B cell (primary cell): Measurements from ENCODE around the gene ARHGAP12. TPM values are rescaled to one million over a fixed set of nuclear protein-coding genes. Genes with fewer than 3 reads are reported as not detected.
A peak's percentile ranks its signal among the peaks of the same experiment; 100 is the strongest.

Source experiments
- ATAC-seq: fragments of 200-7000 bp; cut with Tn5 transposase; one replicate; pipeline ENCODE4 v1.10.0; 2021; ENCODE audit warnings: low read depth, mild to moderate bottlenecking, moderate number of reproducible peaks, moderate library complexity
- CTCF ChIA-PET: fragments of 350-600 bp; sonication (Branson Sonifier 250); formaldehyde crosslinking; loops from one replicate; lab custom pipeline; 2021; ENCODE audit warnings: antibody characterized with exemption, inconsistent platforms; lab: Charles Lee
- POLR2A ChIA-PET: fragments of 350-600 bp; sonication (Branson Sonifier 250); formaldehyde crosslinking; loops from one replicate; lab custom pipeline; 2021; ENCODE audit warnings: antibody characterized with exemption; lab: Charles Lee
- DNase-seq: peaks from one replicate; pipeline ENCODE4 v3.0.0; 2013
- H2AFZ ChIP-seq: 2 replicates; pipeline ENCODE4 v1.6.1; 2012; ENCODE audit warnings: mild to moderate bottlenecking, low read depth, low read length; ENCODE audit not compliant: insufficient read depth, poor library complexity, severe bottlenecking
- H3K27ac ChIP-seq, 2 donors: 1 replicate in 1 of 2; 2 replicates in 1 of 2; pipeline ENCODE4 v1.5.1; 2012 to 2013; ENCODE audit warnings: low read length in 2 of 2, mild to moderate bottlenecking in 2 of 2, moderate library complexity in 1 of 2
- H3K27me3 ChIP-seq, 4 experiments: fragments of 200-600 bp in 1 of 4; sonication (generic) in 1 of 4; replicated peaks in 1 of 4; 1 replicate in 2 of 4; 2 replicates in 2 of 4; pipeline versions ENCODE4 v1.6.1 to v1.7.0; 2013 to 2016; ENCODE audit warnings: low read length in 3 of 4, mild to moderate bottlenecking in 2 of 4, mixed read lengths in 1 of 4, moderate library complexity in 1 of 4; ENCODE audit not compliant: insufficient read depth in 4 of 4, control insufficient read depth in 3 of 4; ENCODE audit errors: control extremely low read depth in 1 of 4
- H3K36me3 ChIP-seq, 2 experiments: replicated peaks in 1 of 2; 1 replicate in 1 of 2; 2 replicates in 1 of 2; pipeline versions ENCODE4 v1.6.1 to v1.7.1; 2013; ENCODE audit warnings: low read length in 1 of 2; ENCODE audit not compliant: insufficient read depth in 2 of 2, control insufficient read depth in 1 of 2; ENCODE audit errors: control extremely low read depth in 1 of 2, extremely low read depth in 1 of 2
- H3K4me1 ChIP-seq, 2 donors: fragments of 200-600 bp in 1 of 2; sonication (generic) in 1 of 2; 1 replicate in 1 of 2; 2 replicates in 1 of 2; pipeline versions ENCODE4 v1.5.1 to v1.6.1; 2013 to 2017; ENCODE audit warnings: low read length in 2 of 2; ENCODE audit not compliant: control insufficient read depth in 2 of 2, insufficient read depth in 2 of 2
- H3K4me2 ChIP-seq: replicated peaks from 2 replicates; pipeline ENCODE3; 2012; ENCODE audit warnings: mild to moderate bottlenecking, low read depth, low read length; ENCODE audit not compliant: poor library complexity, severe bottlenecking
- H3K4me3 ChIP-seq, 5 experiments: fragments of 200-600 bp in 1 of 5; sonication (generic) in 1 of 5; 1 replicate in 3 of 5; 2 replicates in 2 of 5; pipeline versions ENCODE4 v1.5.1 to v1.7.0; 2011 to 2016; ENCODE audit warnings: low read length in 4 of 5, mild to moderate bottlenecking in 4 of 5, low read depth in 2 of 5, control low read depth in 1 of 5, moderate library complexity in 1 of 5; ENCODE audit not compliant: insufficient read depth in 1 of 5; ENCODE audit errors: control extremely low read depth in 1 of 5, extremely low read depth in 1 of 5
- H3K79me2 ChIP-seq: fragments of 200-600 bp; sonication (generic); one replicate; pipeline ENCODE4 v1.6.0; 2016; ENCODE audit warnings: low read length; ENCODE audit not compliant: control insufficient read depth, insufficient read depth
- H3K9ac ChIP-seq: fragments of 200-600 bp; sonication (generic); 2 replicates; pipeline ENCODE4 v1.6.1; 2017; ENCODE audit warnings: mild to moderate bottlenecking, low read length, moderate library complexity
- H3K9me3 ChIP-seq, 3 donors: one replicate each; pipeline versions ENCODE4 v1.6.1 to v1.7.1; 2013; ENCODE audit warnings: low read length in 2 of 3; ENCODE audit not compliant: control insufficient read depth in 2 of 3, insufficient read depth in 1 of 3; ENCODE audit errors: control extremely low read depth in 1 of 3
- H4K20me1 ChIP-seq: 2 replicates; pipeline ENCODE4 v1.6.0; 2012; ENCODE audit warnings: mild to moderate bottlenecking, low read length; ENCODE audit not compliant: insufficient read depth, control insufficient read depth, poor library complexity, severe bottlenecking
- H3K27ac Mint-ChIP-seq: one replicate; pipeline ENCODE4 v1.8.0; 2021; ENCODE audit warnings: mixed read lengths
- H3K27me3 Mint-ChIP-seq: one replicate; pipeline ENCODE4 v1.8.0; 2021; ENCODE audit warnings: mixed read lengths
- H3K4me1 Mint-ChIP-seq: one replicate; pipeline ENCODE4 v1.8.0; 2021; ENCODE audit warnings: mixed read lengths
- H3K4me3 Mint-ChIP-seq: one replicate; pipeline ENCODE4 v1.8.0; 2021; ENCODE audit warnings: mixed read lengths
- H3K9me3 Mint-ChIP-seq: one replicate; pipeline ENCODE4 v1.8.0; 2022; ENCODE audit warnings: mixed read lengths; ENCODE audit not compliant: insufficient read depth
- EZH2 ChIP-seq: IDR thresholded peaks from 2 replicates; pipeline ENCODE4 v1.6.1; 2012; ENCODE audit warnings: borderline replicate concordance, low read depth, mild to moderate bottlenecking, moderate library complexity, low read length; ENCODE audit not compliant: insufficient read depth, poor library complexity, severe bottlenecking
- WGBS: methylation state at CpG from one replicate; pipeline ENCODE4 v1.1.5; 2013; ENCODE audit warnings: missing lambda C conversion rate; ENCODE audit not compliant: insufficient coverage; 5-methylcytosine and 5-hydroxymethylcytosine counted together
- intact Hi-C: fragments of 100-400 bp; cut with micrococcal nuclease; formaldehyde crosslinking; loops from one replicate; pipeline ENCODE4 v1.10.0; 2022
- polyA plus RNA-seq: library from polyadenylated mRNA; depleted of rRNA; stranded (reverse); fragments of >200 nt; gene quantifications from 2 replicates; pipeline ENCODE4 v1.2.3, GENCODE V29; 2012
- total RNA-seq, 2 donors: library from RNA; stranded (reverse); fragments of 120-200 nt in 1 of 2; gene quantifications; 1 replicate in 1 of 2; 2 replicates in 1 of 2; pipeline versions ENCODE4 v1.2.3 to v1.2.4, GENCODE V29; 2013 to 2022
- TF ChIP-seq, protein P1 (sequence below): fragments of 200-600 bp; IDR thresholded peaks from one replicate; pipeline ENCODE4 v1.8.0; 2022; ENCODE audit warnings: antibody characterized with exemption, mild to moderate bottlenecking

The ARHGAP12 gene
- total and polyA plus RNA-seq, 2 donors (not counting 1 experiment from before 2014, with no cell fraction given): 12.3 to 45.3 TPM

DNA sequence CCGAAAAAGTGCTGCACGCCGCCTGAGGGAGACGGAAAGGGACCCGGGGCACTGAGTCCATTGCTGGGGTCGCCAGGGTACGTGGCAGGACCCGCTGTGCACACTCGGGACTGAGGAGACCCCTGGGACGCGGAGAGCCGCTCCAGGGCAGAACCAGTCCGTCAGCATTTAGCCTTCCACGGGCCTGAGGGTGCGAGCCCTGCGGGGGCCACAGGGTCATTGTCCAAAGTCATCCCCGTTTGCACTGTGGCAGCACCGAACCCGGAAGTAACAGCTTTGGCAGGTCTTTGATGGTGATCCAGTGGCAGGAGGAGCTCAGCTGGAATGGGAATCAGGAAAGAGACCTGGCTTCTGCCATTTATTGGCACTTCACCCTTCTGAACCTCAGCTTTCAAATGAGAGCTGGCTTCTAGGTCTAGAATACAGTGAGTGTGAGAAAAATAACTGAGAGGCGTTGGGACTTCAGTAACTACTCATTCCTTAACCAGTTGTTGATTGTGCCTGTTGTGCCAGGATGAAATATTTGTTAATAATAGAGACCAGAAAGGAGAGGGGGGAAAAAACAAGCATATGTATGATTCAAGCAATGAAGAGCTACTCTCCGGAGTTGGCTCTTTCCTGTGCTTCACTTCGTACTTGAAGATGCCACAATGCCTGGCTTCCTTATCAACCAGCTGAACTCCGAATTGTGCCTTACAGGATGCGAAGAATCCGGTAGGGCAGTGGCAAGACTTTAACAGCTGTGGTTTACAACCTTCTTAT, 811 bp upstream of the ARHGAP12 start:
- Histone ChIP-seq H3K27me3 (no peaks in the 10 kb centered on the region), H3K4me1 (peaks cover 20 to 31% of the 10 kb centered on the region in 2 donors), H4K20me1 (peaks cover 11% of the 10 kb centered on the region), H3K79me2 (peaks cover 36% of the 10 kb centered on the region), H3K9ac (peak overlapping the region; percentile 90), H3K9me3 (no peaks in the 10 kb centered on the region), H3K4me3 (peak overlapping the region; percentile 77 to 96 (median 93)), H2AFZ (peak overlapping the region; percentile 99), H3K4me2 (peak overlapping the region; percentile 93), H3K36me3 (no peaks in the 10 kb centered on the region), H3K27ac (peak overlapping the region; percentile 74 to 90)
- under 1% methylated on average over 21 of the region's 25 CpGs for WGBS
- peak overlapping the region; percentile 15 for H3K27ac Mint-ChIP-seq
- ChIA-PET CTCF (interaction anchor here (0.9 to 1.5 kb wide), 4 partner anchors 11 to 75 kb away, joined by 3 to 7 read pairs (median 4); no protein-coding TSS in a partner anchor), POLR2A (interaction anchor here (0.7 to 1.0 kb wide), 2 partner anchors 98 to 126 kb away, joined by 4 to 6 read pairs; partner anchors contain the start of gene KIF5B)
- no peaks in the 10 kb centered on the region for H3K27me3 Mint-ChIP-seq
- DNase-seq: peak; percentile 66
- H3K4me1 Mint-ChIP-seq: peaks cover 38% of the 10 kb centered on the region
- no peak for TF ChIP-seq EZH2
- TF ChIP-seq, protein P1, sequence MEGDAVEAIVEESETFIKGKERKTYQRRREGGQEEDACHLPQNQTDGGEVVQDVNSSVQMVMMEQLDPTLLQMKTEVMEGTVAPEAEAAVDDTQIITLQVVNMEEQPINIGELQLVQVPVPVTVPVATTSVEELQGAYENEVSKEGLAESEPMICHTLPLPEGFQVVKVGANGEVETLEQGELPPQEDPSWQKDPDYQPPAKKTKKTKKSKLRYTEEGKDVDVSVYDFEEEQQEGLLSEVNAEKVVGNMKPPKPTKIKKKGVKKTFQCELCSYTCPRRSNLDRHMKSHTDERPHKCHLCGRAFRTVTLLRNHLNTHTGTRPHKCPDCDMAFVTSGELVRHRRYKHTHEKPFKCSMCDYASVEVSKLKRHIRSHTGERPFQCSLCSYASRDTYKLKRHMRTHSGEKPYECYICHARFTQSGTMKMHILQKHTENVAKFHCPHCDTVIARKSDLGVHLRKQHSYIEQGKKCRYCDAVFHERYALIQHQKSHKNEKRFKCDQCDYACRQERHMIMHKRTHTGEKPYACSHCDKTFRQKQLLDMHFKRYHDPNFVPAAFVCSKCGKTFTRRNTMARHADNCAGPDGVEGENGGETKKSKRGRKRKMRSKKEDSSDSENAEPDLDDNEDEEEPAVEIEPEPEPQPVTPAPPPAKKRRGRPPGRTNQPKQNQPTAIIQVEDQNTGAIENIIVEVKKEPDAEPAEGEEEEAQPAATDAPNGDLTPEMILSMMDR: no peak
- intact Hi-C loops: loop anchor here (1.0 to 10.0 kb wide), 9 partner anchors 67 to 1582 kb away; partner anchors contain the start of genes CCDC7, EPC1 and MTPAP
- peak overlapping the region; percentile 75 for H3K4me3 Mint-ChIP-seq
- ATAC-seq: peak; percentile 12
- H3K9me3 Mint-ChIP-seq: no peaks in the 10 kb centered on the region
